Stimulated activated naive CD8-positive, alpha-beta T cell treated with anti-CD3 and anti-CD28 coated beads, Interleukin-15, Interleukin-2, amounts not matched to agents 100 ng/mL and 50 ng/mL, for 24 hours (primary cell): ENCODE results near the gene TRMT2A.

Experiments used
- H3K27ac Mint-ChIP-seq: one replicate; pipeline ENCODE4 v1.8.0; 2021; ENCODE audit warnings: mild to moderate bottlenecking, mixed read lengths
- H3K27me3 Mint-ChIP-seq: one replicate; pipeline ENCODE4 v1.8.0; 2021; ENCODE audit warnings: mixed read lengths
- H3K36me3 Mint-ChIP-seq: one replicate; pipeline ENCODE4 v1.8.0; 2021; ENCODE audit warnings: low read depth, mixed read lengths
- H3K4me1 Mint-ChIP-seq: one replicate; pipeline ENCODE4 v1.8.0; 2021; ENCODE audit warnings: low read depth, mixed read lengths
- H3K4me3 Mint-ChIP-seq: one replicate; pipeline ENCODE4 v1.8.0; 2021; ENCODE audit warnings: mild to moderate bottlenecking, mixed read lengths
- H3K9me3 Mint-ChIP-seq: one replicate; pipeline ENCODE4 v1.8.0; 2021; ENCODE audit warnings: mixed read lengths

TRMT2A gene

GRCh38 chr22:20110359-20110985, 6.6 kb downstream of the TRMT2A start:
- Mint-ChIP-seq H3K4me1 (peaks cover 40% of the 10 kb centered on the region), H3K27me3 (no peaks in the 10 kb centered on the region), H3K36me3 (peaks cover 39% of the 10 kb centered on the region), H3K4me3 (no peak overlapping the region), H3K27ac (peak overlapping the region; percentile 89), H3K9me3 (no peaks in the 10 kb centered on the region)

DNA sequence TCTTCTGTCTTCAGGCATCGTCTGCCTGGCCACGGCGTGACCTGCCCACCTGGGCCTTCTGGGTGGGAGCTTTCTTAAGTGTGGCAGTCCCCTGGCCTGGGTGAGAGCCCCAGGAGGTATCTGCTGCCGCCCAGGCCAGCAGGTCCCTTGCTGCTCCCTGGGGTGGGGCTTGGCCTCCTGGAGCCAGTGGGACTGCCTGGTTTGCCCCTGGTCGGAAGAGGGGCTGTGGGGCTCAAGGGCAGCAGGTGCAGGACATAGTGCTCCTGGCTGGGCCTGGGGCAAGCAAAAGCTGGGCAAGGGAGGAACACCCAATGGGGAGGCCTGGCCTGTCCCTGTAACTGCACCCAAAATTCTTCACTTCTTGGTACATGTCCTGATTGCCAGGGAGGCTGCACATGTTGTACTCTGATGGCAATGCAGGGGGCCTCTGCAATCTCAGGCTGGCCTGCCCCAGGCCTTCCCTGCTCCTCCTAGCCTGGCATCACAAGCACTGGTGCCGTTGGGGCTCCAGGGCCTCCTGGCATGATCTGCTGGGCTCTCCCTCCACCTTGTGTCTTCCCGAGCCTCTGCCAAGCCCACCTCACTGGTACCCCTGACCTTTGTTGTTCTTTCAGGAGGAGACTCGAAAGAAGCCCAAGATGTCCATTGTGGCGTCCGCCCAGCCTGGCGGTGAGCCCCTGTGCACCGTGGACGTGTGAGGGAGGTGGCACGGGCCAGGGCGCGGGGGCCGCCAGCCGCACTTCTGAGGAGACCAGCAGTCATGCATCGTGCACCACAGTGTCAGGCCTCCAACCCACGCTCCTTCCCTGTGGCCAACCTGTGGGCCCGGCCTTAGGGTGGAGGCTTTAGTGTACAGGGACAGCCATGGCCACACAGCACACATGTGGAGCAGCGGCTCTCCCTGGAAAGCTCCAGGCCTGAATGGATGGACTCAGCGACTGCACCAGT, 7.3 kb downstream of the TRMT2A start:
- H3K9me3 Mint-ChIP-seq = no peaks in the 10 kb centered on the region
- no peak overlapping the region for H3K4me3 Mint-ChIP-seq
- peak overlapping the region; percentile 36 for H3K27ac Mint-ChIP-seq
- H3K4me1 Mint-ChIP-seq = peaks cover 34% of the 10 kb centered on the region
- H3K27me3 Mint-ChIP-seq = no peaks in the 10 kb centered on the region
- H3K36me3 Mint-ChIP-seq = peaks cover 32% of the 10 kb centered on the region

GRCh38 chr22:20108757-20109230, 8.2 kb downstream of the TRMT2A start:
- Mint-ChIP-seq H3K27ac (peak overlapping the region; percentile 6), H3K4me3 (no peak overlapping the region), H3K4me1 (peaks cover 26% of the 10 kb centered on the region), H3K36me3 (peaks cover 27% of the 10 kb centered on the region), H3K27me3 (no peaks in the 10 kb centered on the region), H3K9me3 (no peaks in the 10 kb centered on the region)

DNA sequence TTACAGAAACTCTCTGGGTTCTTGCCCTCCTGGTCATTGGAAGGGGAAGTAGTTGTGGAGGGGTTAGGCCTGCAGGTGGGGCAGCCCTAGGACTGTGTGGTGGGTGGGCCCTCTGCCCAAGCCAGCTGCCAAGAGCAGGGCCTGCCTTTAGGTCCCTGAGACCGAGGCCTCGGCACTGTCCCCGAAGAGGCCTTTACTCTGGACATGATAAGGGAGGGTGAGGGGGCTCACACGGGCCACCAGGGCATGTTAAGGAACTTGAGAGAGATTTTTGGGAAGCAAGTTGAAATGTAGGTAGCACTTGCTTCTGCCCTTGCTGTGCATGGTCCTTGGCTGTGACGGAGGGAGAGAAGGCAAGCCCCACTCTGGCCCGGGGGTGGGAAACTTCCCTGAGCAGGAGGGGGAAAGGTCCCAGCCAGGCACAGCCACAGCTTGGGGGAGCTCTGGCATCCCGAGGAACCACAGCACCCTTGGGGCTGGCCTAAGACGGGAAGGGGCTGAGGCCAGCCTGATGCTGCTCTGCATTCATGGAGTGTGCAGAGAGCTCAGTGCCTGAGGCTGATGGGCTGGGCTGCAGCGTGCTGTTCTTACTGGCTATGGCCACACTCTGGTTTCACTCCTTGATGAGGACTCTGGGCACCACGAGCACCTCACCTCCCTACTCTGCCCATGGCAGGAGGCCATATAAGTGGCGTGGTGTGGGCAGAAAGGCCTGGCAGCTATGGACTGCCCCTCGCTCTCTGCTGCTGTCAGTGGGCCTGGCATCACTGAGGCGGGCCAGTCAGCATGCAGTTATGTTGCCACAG, 8.9 kb downstream of the TRMT2A start:
- peaks cover 25% of the 10 kb centered on the region for H3K4me1 Mint-ChIP-seq
- H3K36me3 Mint-ChIP-seq = peaks cover 33% of the 10 kb centered on the region
- no peak overlapping the region for H3K27ac Mint-ChIP-seq
- no peak overlapping the region for H3K4me3 Mint-ChIP-seq
- no peaks in the 10 kb centered on the region for H3K27me3 Mint-ChIP-seq
- H3K9me3 Mint-ChIP-seq = no peaks in the 10 kb centered on the region

- Mint-ChIP-seq H3K27ac (no peak overlapping the region), H3K27me3 (no peaks in the 10 kb centered on the region), H3K4me1 (peaks cover 23% of the 10 kb centered on the region), H3K4me3 (no peak overlapping the region), H3K36me3 (peaks cover 37% of the 10 kb centered on the region), H3K9me3 (no peaks in the 10 kb centered on the region)
Measured at GRCh38 chr22:20107471-20107901, 9.5 kb downstream of the TRMT2A start.

DNA sequence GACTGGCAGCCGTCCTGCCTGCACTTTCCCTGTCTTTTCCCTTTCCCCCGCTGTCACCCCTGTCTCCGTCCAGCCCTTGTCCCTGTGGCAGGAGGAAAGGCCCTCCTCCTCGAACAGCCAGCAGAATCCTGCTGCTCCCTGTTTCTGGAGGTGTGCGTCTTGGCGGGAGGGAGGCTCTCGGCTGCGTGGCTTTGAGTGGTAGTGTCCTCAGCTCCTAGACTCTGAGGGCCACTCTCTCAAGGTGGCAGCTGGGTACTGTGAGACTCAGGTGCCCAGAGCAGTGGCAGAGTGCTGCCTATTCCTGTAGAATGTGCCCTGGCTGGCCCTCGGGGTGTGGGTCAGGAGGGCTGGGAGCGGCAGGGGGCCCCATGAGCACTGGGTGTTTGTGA, 10.2 kb downstream of the TRMT2A start:
- H3K9me3 Mint-ChIP-seq = no peaks in the 10 kb centered on the region
- H3K4me3 Mint-ChIP-seq = no peak overlapping the region
- H3K27ac Mint-ChIP-seq = no peak overlapping the region
- no peaks in the 10 kb centered on the region for H3K27me3 Mint-ChIP-seq
- peaks cover 43% of the 10 kb centered on the region for H3K36me3 Mint-ChIP-seq
- peaks cover 23% of the 10 kb centered on the region for H3K4me1 Mint-ChIP-seq

DNA sequence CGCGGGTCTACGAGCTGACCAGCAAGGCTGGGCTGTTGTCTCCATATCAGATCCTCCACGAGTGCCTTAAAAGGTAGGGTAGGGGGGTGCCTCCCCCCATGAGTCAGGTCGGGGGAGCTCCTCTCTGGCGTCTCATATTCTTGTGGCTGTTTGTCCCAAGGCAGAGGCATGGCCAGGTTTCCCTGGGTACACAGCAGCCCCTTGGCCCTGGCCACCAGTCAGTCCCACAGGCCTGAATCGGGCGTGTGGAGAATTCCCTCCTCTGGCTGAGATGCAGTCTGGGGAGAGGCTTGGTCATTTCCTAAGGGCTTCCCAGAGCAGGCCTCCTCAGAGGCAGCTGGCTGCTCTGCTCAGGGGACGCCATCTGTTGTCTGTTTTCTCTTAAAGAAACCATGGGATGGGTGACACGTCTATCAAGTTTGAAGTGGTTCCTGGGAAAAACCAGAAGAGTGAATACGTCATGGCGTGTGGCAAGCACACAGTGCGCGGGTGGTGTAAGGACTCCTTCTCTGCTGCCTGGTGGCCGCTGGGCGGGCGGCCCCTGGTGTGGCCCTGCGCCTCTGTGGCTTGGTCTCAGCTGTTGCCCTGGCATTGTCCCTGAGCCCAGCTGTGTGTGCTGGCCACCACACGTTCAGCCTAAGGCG, 10.7 kb downstream of the TRMT2A start:
- Mint-ChIP-seq H3K27me3 (no peaks in the 10 kb centered on the region), H3K27ac (no peak overlapping the region), H3K36me3 (peaks cover 46% of the 10 kb centered on the region), H3K4me3 (no peak overlapping the region), H3K9me3 (no peaks in the 10 kb centered on the region), H3K4me1 (peaks cover 23% of the 10 kb centered on the region)

DNA sequence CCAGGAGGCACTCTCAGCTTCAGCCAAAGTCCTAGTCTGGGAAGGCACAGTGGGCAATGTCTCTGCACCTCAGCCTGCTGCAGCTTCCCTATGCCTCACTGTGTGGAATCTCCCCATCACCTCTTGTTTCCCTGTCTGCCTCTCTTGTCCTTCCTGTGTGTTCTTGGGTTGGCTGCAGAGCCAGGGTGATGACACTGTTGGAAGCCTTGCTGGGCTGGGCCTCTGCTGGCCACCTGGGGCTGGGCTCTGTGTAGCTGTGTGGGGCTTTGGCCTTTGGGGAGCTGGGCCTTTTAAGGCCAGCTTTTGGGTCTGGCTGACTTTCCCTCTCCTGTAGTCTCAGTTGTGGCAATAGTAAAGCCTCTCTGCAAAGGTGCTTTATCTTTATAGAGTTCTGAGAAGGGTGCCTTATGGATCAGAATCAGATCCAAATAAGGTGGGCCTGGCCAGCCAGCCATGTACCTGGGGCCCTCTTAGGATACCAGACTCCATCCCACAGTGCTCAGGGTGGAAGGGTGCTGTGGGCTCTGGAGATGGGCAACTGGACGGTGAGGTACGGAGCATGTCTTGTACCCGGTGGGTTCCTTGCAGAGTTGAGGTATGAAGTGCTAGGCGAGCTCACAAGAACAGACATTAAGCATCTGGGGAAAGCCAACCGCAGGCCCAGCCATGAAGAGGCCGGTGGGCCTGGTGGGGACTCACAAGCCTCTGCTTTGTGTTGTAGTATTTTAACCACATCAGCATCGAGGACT, 11.4 kb downstream of the TRMT2A start:
- Mint-ChIP-seq H3K4me1 (peaks cover 23% of the 10 kb centered on the region), H3K4me3 (no peak overlapping the region), H3K27ac (no peak overlapping the region), H3K27me3 (no peaks in the 10 kb centered on the region), H3K9me3 (no peaks in the 10 kb centered on the region), H3K36me3 (peaks cover 41% of the 10 kb centered on the region)

DNA sequence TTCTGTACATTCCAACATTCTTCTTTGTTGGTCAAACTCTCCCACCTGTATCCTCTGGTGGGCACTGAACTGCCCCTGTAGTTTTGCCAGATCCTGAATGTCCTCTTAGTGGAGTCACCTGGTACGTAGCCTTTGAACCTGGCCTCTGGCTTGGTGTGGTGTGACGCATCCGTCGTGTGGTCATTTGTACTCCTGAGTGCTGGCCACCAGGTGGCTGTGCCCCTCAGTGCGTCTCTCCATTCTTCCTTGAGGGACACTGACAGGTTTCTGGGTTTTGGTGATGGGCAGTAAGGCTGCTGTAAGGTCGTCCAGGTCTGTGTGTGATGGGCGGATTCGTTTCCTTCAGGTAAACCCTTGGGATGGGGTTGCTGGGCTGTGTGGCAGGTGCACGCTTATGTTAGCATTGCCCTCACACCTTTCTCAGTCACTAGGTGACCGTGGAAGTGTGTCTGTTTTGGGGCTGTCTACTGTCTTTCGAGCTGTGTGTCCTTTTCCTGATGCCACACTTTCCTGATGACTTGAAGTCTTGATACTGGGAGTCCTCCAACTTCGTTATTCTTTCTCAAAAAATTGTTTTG, 14.7 kb downstream of the TRMT2A start:
- H3K27ac Mint-ChIP-seq = peak overlapping the region; percentile 61
- no peaks in the 10 kb centered on the region for H3K27me3 Mint-ChIP-seq
- H3K36me3 Mint-ChIP-seq = peaks cover 56% of the 10 kb centered on the region
- H3K4me1 Mint-ChIP-seq = peaks cover 52% of the 10 kb centered on the region
- H3K4me3 Mint-ChIP-seq = no peak overlapping the region
- no peaks in the 10 kb centered on the region for H3K9me3 Mint-ChIP-seq

DNA sequence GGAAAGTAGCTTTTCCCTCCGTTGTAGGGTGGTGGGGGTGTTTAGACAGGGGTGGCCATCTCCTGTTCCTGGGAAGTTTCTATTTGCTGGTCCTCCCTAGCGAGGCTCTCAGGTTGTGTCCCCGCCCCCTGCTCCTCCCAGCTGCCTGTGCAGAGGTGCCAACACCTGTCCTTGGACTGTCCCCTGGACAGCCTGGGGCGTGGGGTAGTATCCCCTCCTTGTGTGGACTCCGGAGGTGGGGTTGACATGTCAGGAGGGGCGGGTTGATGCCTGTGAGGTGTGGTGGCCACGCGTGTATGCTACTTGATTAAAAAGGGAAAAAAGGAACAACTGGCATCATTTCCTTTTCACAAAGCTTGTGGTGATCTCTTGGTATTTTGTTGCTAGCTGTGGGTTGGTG, 15.4 kb downstream of the TRMT2A start:
- Mint-ChIP-seq H3K27me3 (no peaks in the 10 kb centered on the region), H3K27ac (peak overlapping the region; percentile 90), H3K36me3 (peaks cover 62% of the 10 kb centered on the region), H3K4me3 (peak overlapping the region; percentile 67), H3K9me3 (no peaks in the 10 kb centered on the region), H3K4me1 (peaks cover 52% of the 10 kb centered on the region)

GRCh38 chr22:20099099-20099711, 17.8 kb downstream of the TRMT2A start:
- Mint-ChIP-seq H3K36me3 (peaks cover 86% of the 10 kb centered on the region), H3K4me3 (no peak overlapping the region), H3K4me1 (peaks cover 73% of the 10 kb centered on the region), H3K9me3 (no peaks in the 10 kb centered on the region), H3K27ac (peak overlapping the region; percentile 90), H3K27me3 (no peaks in the 10 kb centered on the region)

GRCh38 chr22:20096574-20097420, 20.2 kb downstream of the TRMT2A start:
- H3K4me3 Mint-ChIP-seq = no peak overlapping the region
- peaks cover 91% of the 10 kb centered on the region for H3K36me3 Mint-ChIP-seq
- H3K27ac Mint-ChIP-seq = no peak overlapping the region
- H3K4me1 Mint-ChIP-seq = peaks cover 79% of the 10 kb centered on the region
- H3K9me3 Mint-ChIP-seq = no peaks in the 10 kb centered on the region
- H3K27me3 Mint-ChIP-seq = no peaks in the 10 kb centered on the region
